Colonic mucosa (tissue), 4 donors: ENCODE results near the gene PARD3B. TPM values are rescaled to one million over a fixed set of nuclear protein-coding genes. Genes with fewer than 3 reads are reported as not detected.

Experiments used
- DNase-seq: peaks from one replicate; pipeline ENCODE4 v3.0.0-alpha.2; 2020
- H3K27ac ChIP-seq: fragments of 200-600 bp; one replicate; pipeline ENCODE4 v1.8.0; 2021
- H3K27me3 ChIP-seq: fragments of 200-600 bp; one replicate; pipeline ENCODE4 v1.8.0; 2021
- H3K36me3 ChIP-seq: fragments of 200-600 bp; one replicate; pipeline ENCODE4 v1.8.0; 2021
- H3K4me1 ChIP-seq: fragments of 200-600 bp; one replicate; pipeline ENCODE4 v1.8.0; 2021; ENCODE audit warnings: mild to moderate bottlenecking
- H3K4me3 ChIP-seq: fragments of 200-600 bp; one replicate; pipeline ENCODE4 v1.8.0; 2021
- H3K9ac ChIP-seq, 2 donors: one replicate each; pipeline ENCODE4 v1.7.0; 2013; ENCODE audit warnings: control low read depth in 2 of 2, low read depth in 2 of 2, low read length in 2 of 2
- H3K9me3 ChIP-seq: fragments of 200-600 bp; one replicate; pipeline ENCODE4 v1.8.0; 2021
- intact Hi-C: fragments of 100-400 bp; cut with DNase I; formaldehyde crosslinking; loops from one replicate; pipeline ENCODE4 v1.14.1; 2022
- total RNA-seq, 2 donors: library from RNA; stranded (reverse); fragmentation: NEBNext Ultra II Directional in 1 of 2; extraction: Animal tissue kit (Norgen Biotek cat#: 25700) in 1 of 2; gene quantifications; one replicate each; pipeline ENCODE4 v1.2.1, GENCODE V29; 2021
- TF ChIP-seq, protein P1 (sequence below): fragments of 200-600 bp; IDR thresholded peaks from one replicate; pipeline ENCODE4 v1.8.0; 2022; ENCODE audit warnings: antibody characterized with exemption, mild to moderate bottlenecking
- donor health status: healthy.
- donor health status: DM: no; HTN: no; CAD: no.
- donor health status: DM: no; HTN: no; CAD: no.

PARD3B gene
- total RNA-seq, 2 donors from 2014 or later = 20.0 to 24.2 TPM

- H3K4me1 ChIP-seq = no peaks in the 10 kb centered on the region
- TF ChIP-seq, protein P1, sequence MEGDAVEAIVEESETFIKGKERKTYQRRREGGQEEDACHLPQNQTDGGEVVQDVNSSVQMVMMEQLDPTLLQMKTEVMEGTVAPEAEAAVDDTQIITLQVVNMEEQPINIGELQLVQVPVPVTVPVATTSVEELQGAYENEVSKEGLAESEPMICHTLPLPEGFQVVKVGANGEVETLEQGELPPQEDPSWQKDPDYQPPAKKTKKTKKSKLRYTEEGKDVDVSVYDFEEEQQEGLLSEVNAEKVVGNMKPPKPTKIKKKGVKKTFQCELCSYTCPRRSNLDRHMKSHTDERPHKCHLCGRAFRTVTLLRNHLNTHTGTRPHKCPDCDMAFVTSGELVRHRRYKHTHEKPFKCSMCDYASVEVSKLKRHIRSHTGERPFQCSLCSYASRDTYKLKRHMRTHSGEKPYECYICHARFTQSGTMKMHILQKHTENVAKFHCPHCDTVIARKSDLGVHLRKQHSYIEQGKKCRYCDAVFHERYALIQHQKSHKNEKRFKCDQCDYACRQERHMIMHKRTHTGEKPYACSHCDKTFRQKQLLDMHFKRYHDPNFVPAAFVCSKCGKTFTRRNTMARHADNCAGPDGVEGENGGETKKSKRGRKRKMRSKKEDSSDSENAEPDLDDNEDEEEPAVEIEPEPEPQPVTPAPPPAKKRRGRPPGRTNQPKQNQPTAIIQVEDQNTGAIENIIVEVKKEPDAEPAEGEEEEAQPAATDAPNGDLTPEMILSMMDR = no peak
- H3K9me3 ChIP-seq = no peaks in the 10 kb centered on the region
- H3K9ac ChIP-seq = no peak overlapping the region
- no peak for DNase-seq
- H3K36me3 ChIP-seq = no peaks in the 10 kb centered on the region
- H3K27me3 ChIP-seq = no peaks in the 10 kb centered on the region
- no peak overlapping the region for H3K4me3 ChIP-seq
- no peak overlapping the region for H3K27ac ChIP-seq
- intact Hi-C loops = no loop called here
Observed at GRCh38 chr2:204510709-204511420, 34.4 kb upstream of the PARD3B start.

DNA sequence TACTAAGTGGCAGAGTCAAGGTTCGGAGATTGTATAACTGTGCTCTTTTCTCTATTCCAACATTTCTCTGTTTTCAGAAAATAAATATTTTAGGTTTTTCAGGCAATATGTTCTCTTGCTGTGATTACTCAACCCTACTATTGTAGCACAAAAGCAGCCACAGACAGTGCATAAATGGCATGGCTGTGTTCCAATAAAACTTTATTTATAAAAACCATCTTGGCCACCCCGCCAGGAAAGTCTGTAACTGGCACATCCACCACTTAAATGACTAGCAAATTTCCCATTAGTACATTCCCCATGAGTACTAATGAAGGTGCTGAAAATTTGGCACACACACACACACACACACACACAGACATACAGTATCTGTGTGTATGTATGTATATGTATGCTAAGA lies 30.8 kb upstream of the PARD3B start:
- H3K4me3 ChIP-seq = no peak overlapping the region

GRCh38 chr2:204515416-204515815 lies 29.9 kb upstream of the PARD3B start:
- no peak for DNase-seq
- H3K4me1 ChIP-seq = no peaks in the 10 kb centered on the region
- intact Hi-C loops = no loop called here
- no peaks in the 10 kb centered on the region for H3K36me3 ChIP-seq
- TF ChIP-seq, protein P1 = no peak
- no peak overlapping the region for H3K4me3 ChIP-seq
- H3K9ac ChIP-seq = no peak overlapping the region
- no peaks in the 10 kb centered on the region for H3K27me3 ChIP-seq
- H3K9me3 ChIP-seq = no peaks in the 10 kb centered on the region
- H3K27ac ChIP-seq = no peak overlapping the region

More for the DNA sequence above, 30.8 kb upstream of the PARD3B start:
- no peak for DNase-seq
- TF ChIP-seq, protein P1 = no peak
- Histone ChIP-seq H3K4me1 (no peaks in the 10 kb centered on the region), H3K9ac (no peak overlapping the region), H3K27me3 (no peaks in the 10 kb centered on the region), H3K36me3 (no peaks in the 10 kb centered on the region), H3K9me3 (no peaks in the 10 kb centered on the region), H3K27ac (no peak overlapping the region)
- intact Hi-C loops = no loop called here

DNA sequence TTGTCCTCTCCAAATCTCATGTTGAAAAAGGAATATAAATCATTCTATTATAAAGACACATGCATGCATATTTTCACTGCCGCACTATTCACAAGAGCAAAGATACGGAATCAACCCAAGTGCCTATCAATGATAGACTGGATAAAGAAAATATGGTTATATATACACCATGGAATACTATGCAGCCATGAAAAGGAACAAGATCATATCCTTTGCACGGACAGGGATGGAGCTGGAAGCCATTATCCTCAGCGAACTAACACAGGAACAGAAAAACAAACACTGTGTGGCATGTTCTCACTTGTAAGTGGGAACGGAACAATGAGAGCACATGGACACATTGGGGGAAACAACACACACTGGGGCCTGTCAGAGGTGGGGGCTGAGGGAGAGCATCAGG lies 28.1 kb upstream of the PARD3B start:
- Histone ChIP-seq H3K9ac (no peak overlapping the region), H3K4me1 (no peaks in the 10 kb centered on the region), H3K36me3 (no peaks in the 10 kb centered on the region), H3K9me3 (no peaks in the 10 kb centered on the region), H3K4me3 (no peak overlapping the region), H3K27me3 (no peaks in the 10 kb centered on the region), H3K27ac (no peak overlapping the region)
- intact Hi-C loops = no loop called here
- TF ChIP-seq, protein P1 = no peak
- DNase-seq = no peak

- TF ChIP-seq, protein P1 = no peak
- peak overlapping the region; percentile 68 for H3K27ac ChIP-seq
Observed at GRCh38 chr2:204529795-204530463, 15.3 kb upstream of the PARD3B start.

More at GRCh38 chr2:204529795-204530463, 15.3 kb upstream of the PARD3B start:
- Histone ChIP-seq H3K36me3 (no peaks in the 10 kb centered on the region), H3K4me3 (no peak overlapping the region), H3K27me3 (no peaks in the 10 kb centered on the region), H3K9me3 (no peaks in the 10 kb centered on the region), H3K9ac (peak overlapping the region in 1 of 2 donors; percentile 48), H3K4me1 (no peaks in the 10 kb centered on the region)
- intact Hi-C loops = no loop called here
- peak; percentile 84 for DNase-seq
